SK-N-SH treated with all-trans-retinoic acid at 6 μM for 48 hours (cell line): Measurements from ENCODE around the gene TDRD3.

Source experiments
- ATAC-seq: fragments of 200-7000 bp; cut with Tn5 transposase; 3 replicates; pipeline ENCODE4 v1.9.1; 2020; ENCODE audit warnings: mild to moderate bottlenecking, moderate library complexity
- ARNTL ChIP-seq: fragments of 450-650 bp; formaldehyde crosslinking; IDR thresholded peaks from 2 replicates; pipeline ENCODE4 v1.5.0; 2020; ENCODE audit warnings: low read depth, mild to moderate bottlenecking, moderate library complexity, borderline replicate concordance
- BACH2 ChIP-seq: fragments of 250-450 bp; sonication (Bioruptor Pico); IDR thresholded peaks from 2 replicates; pipeline ENCODE4 v1.9.0; 2021; ENCODE audit warnings: mild to moderate bottlenecking, borderline replicate concordance
- CREB5 ChIP-seq: fragments of 250-450 bp; sonication (Bioruptor Pico); IDR thresholded peaks from 2 replicates; pipeline ENCODE4 v1.5.1; 2020; ENCODE audit warnings: low read depth, mild to moderate bottlenecking, moderate library complexity
- CSDC2 ChIP-seq: fragments of 250-450 bp; sonication (Bioruptor Pico); IDR thresholded peaks from 2 replicates; pipeline ENCODE4 v1.5.0; 2020; ENCODE audit warnings: mild to moderate bottlenecking, moderate library complexity
- CSRNP3 ChIP-seq: fragments of 250-450 bp; sonication (Bioruptor Pico); IDR thresholded peaks from 2 replicates; pipeline ENCODE4 v1.5.1; 2021; ENCODE audit warnings: mild to moderate bottlenecking, moderate library complexity
- ESRRG ChIP-seq: fragments of 250-450 bp; sonication (Bioruptor Pico); IDR thresholded peaks from 2 replicates; pipeline ENCODE4 v1.6.1; 2021; ENCODE audit warnings: mild to moderate bottlenecking
- GLIS3 ChIP-seq: fragments of 250-450 bp; sonication (Bioruptor Pico); IDR thresholded peaks from 2 replicates; pipeline ENCODE4 v1.5.0; 2020; ENCODE audit warnings: mild to moderate bottlenecking, moderate library complexity
- ISL1 ChIP-seq: fragments of 250-450 bp; sonication (Bioruptor Pico); IDR thresholded peaks from 2 replicates; pipeline ENCODE4 v2.1.2; 2022; ENCODE audit warnings: mild to moderate bottlenecking, moderate library complexity
- PATZ1 ChIP-seq: fragments of 250-450 bp; sonication (Bioruptor Pico); IDR thresholded peaks from 2 replicates; pipeline ENCODE4 v1.8.0; 2020; ENCODE audit warnings: mild to moderate bottlenecking, moderate library complexity, borderline replicate concordance
- POU6F1 ChIP-seq: fragments of 250-450 bp; sonication (Bioruptor Pico); IDR thresholded peaks from 2 replicates; pipeline ENCODE4 v1.8.0; 2021; ENCODE audit warnings: low read depth, mild to moderate bottlenecking, moderate library complexity, borderline replicate concordance
- PPARA ChIP-seq: fragments of 250-450 bp; sonication (Bioruptor Pico); IDR thresholded peaks from 2 replicates; pipeline ENCODE4 v1.5.0; 2020; ENCODE audit warnings: mild to moderate bottlenecking, borderline replicate concordance
- RARB ChIP-seq: fragments of 250-450 bp; sonication (Bioruptor Pico); IDR thresholded peaks from 2 replicates; pipeline ENCODE4 v1.8.0; 2021; ENCODE audit warnings: mild to moderate bottlenecking, moderate library complexity
- SNAI2 ChIP-seq: fragments of 250-450 bp; sonication (Bioruptor Pico); IDR thresholded peaks from 2 replicates; pipeline ENCODE4 v1.5.0; 2020; ENCODE audit warnings: mild to moderate bottlenecking, moderate library complexity
- TCF4 ChIP-seq: fragments of 250-450 bp; sonication (Bioruptor Pico); IDR thresholded peaks from 2 replicates; pipeline ENCODE4 v1.8.0; 2021; ENCODE audit warnings: mild to moderate bottlenecking, moderate library complexity, borderline replicate concordance
- TOX ChIP-seq: fragments of 250-450 bp; sonication (Bioruptor Pico); IDR thresholded peaks from 2 replicates; pipeline ENCODE4 v1.8.0; 2021; ENCODE audit warnings: mild to moderate bottlenecking, moderate library complexity, borderline replicate concordance
- TSHZ2 ChIP-seq: fragments of 250-450 bp; sonication (Bioruptor Pico); IDR thresholded peaks from 2 replicates; pipeline ENCODE4 v1.5.0; 2020; ENCODE audit warnings: mild to moderate bottlenecking, moderate library complexity
- ZC3H10 ChIP-seq: fragments of 250-450 bp; sonication (Bioruptor Pico); IDR thresholded peaks from 2 replicates; pipeline ENCODE4 v1.5.1; 2021; ENCODE audit warnings: mild to moderate bottlenecking, moderate library complexity
- ZFP3 ChIP-seq: fragments of 250-450 bp; sonication (Bioruptor Pico); IDR thresholded peaks from 2 replicates; pipeline ENCODE4 v1.5.0; 2020; ENCODE audit warnings: mild to moderate bottlenecking, moderate library complexity
- ZFP30 ChIP-seq: fragments of 450-650 bp; formaldehyde crosslinking; IDR thresholded peaks from 2 replicates; pipeline ENCODE4 v1.5.0; 2022; ENCODE audit warnings: mild to moderate bottlenecking, moderate library complexity
- ZNF565 ChIP-seq: fragments of 450-650 bp; formaldehyde crosslinking; conservative IDR thresholded peaks from 2 replicates; pipeline ENCODE4 v1.5.0; 2020; ENCODE audit warnings: low read depth, mild to moderate bottlenecking, moderate library complexity
- ZNF70 ChIP-seq: fragments of 450-650 bp; formaldehyde crosslinking; IDR thresholded peaks from 2 replicates; pipeline ENCODE4 v1.5.0; 2020; ENCODE audit warnings: mild to moderate bottlenecking, moderate library complexity
- ZNF8 ChIP-seq: fragments of 450-650 bp; formaldehyde crosslinking; IDR thresholded peaks from 2 replicates; pipeline ENCODE4 v1.5.0; 2020; ENCODE audit warnings: mild to moderate bottlenecking, moderate library complexity

The TDRD3 gene

GRCh38 chr13:60384911-60385310, 12.1 kb upstream of the TDRD3 start:
- TF ChIP-seq TOX (CRISPR knock-in tag), result no peak
- TF ChIP-seq GLIS3 (CRISPR knock-in tag), result no peak
- no peak for TF ChIP-seq CSDC2 (CRISPR knock-in tag)
- TF ChIP-seq SNAI2, result no peak
- no peak for TF ChIP-seq ZFP3 (CRISPR knock-in tag)
- no peak for TF ChIP-seq BACH2 (CRISPR knock-in tag)
- TF ChIP-seq ISL1, result no peak
- TF ChIP-seq PPARA (CRISPR knock-in tag), result no peak
- TF ChIP-seq POU6F1 (CRISPR knock-in tag), result no peak
- TF ChIP-seq ZNF70 (CRISPR knock-in tag), result no peak
- TF ChIP-seq ARNTL (CRISPR knock-in tag), result no peak
- no peak for TF ChIP-seq ZFP30
- TF ChIP-seq ESRRG (CRISPR knock-in tag), result no peak
- TF ChIP-seq ZC3H10 (CRISPR knock-in tag), result no peak
- no peak for TF ChIP-seq ZNF565 (CRISPR knock-in tag)
- TF ChIP-seq RARB (CRISPR knock-in tag), result no peak
- TF ChIP-seq PATZ1 (CRISPR knock-in tag), result no peak
- TF ChIP-seq CREB5 (CRISPR knock-in tag), result no peak
- TF ChIP-seq, all 23 proteins: peak for 0
- ATAC-seq, result no peak

GRCh38 chr13:60386250-60386649, 10.8 kb upstream of the TDRD3 start:
- no peak for ATAC-seq
- TF ChIP-seq TCF4 (CRISPR knock-in tag) (peak; percentile 37; the same call in 1 of the 2 replicates), ZNF70 (CRISPR knock-in tag) (peak; percentile 97), BACH2 (CRISPR knock-in tag) (no peak)

- TF ChIP-seq ZNF70 (CRISPR knock-in tag) (no peak), CSRNP3 (CRISPR knock-in tag) (no peak), ZNF565 (CRISPR knock-in tag) (no peak), CREB5 (CRISPR knock-in tag) (no peak), BACH2 (CRISPR knock-in tag) (no peak), GLIS3 (CRISPR knock-in tag) (no peak), PATZ1 (CRISPR knock-in tag) (no peak), ZFP3 (CRISPR knock-in tag) (no peak), ZNF8 (no peak), ZC3H10 (CRISPR knock-in tag) (no peak), CSDC2 (CRISPR knock-in tag) (no peak), TSHZ2 (no peak), RARB (CRISPR knock-in tag) (no peak)
- no peak for ATAC-seq
These were observed 4.9 kb upstream of the TDRD3 start for GRCh38 chr13:60392131-60392530.
